CD14-positive monocyte (primary cell): ENCODE measurements around the gene PLCG1. TPM values are rescaled to one million over a fixed set of nuclear protein-coding genes. Genes with fewer than 3 reads are reported as not detected.
A peak's percentile ranks its signal among the peaks of the same experiment; 100 is the strongest.

ENCODE experiments used
- DNase-seq, 3 donors: peaks; one replicate each; pipeline ENCODE4 v3.0.0-alpha.2; 2011 to 2022
- H2AFZ ChIP-seq: 2 replicates; pipeline ENCODE4 v1.6.0; 2012; ENCODE audit warnings: mild to moderate bottlenecking, low read depth, low read length, inconsistent platforms; ENCODE audit not compliant: insufficient read depth, poor library complexity, severe bottlenecking
- H3K27ac ChIP-seq, 2 donors: 1 replicate in 1 of 2; 2 replicates in 1 of 2; pipeline ENCODE4 v1.5.1; 2012 to 2013; ENCODE audit warnings: low read length in 2 of 2, control low read depth in 1 of 2, inconsistent platforms in 1 of 2, low read depth in 1 of 2, mild to moderate bottlenecking in 1 of 2
- H3K27me3 ChIP-seq, 2 donors: one replicate each; pipeline versions ENCODE4 v1.6.0 to v1.6.1; 2011 to 2013; ENCODE audit warnings: low read length in 2 of 2; ENCODE audit not compliant: control insufficient read depth in 2 of 2, insufficient read depth in 2 of 2
- H3K36me3 ChIP-seq, 2 donors: replicated peaks in 1 of 2; 1 replicate in 1 of 2; 2 replicates in 1 of 2; pipeline versions ENCODE4 v1.5.1 to v1.6.1; 2012 to 2013; ENCODE audit warnings: low read length in 2 of 2, control low read depth in 1 of 2, inconsistent platforms in 1 of 2, mild to moderate bottlenecking in 1 of 2; ENCODE audit not compliant: insufficient read depth in 2 of 2, control insufficient read depth in 1 of 2
- H3K4me1 ChIP-seq, 2 donors: 1 replicate in 1 of 2; 2 replicates in 1 of 2; pipeline versions ENCODE4 v1.5.1 to v1.6.1; 2012 to 2013; ENCODE audit warnings: low read length in 2 of 2, control low read depth in 1 of 2, inconsistent platforms in 1 of 2, mild to moderate bottlenecking in 1 of 2, moderate library complexity in 1 of 2; ENCODE audit not compliant: insufficient read depth in 2 of 2, control insufficient read depth in 1 of 2
- H3K4me2 ChIP-seq: replicated peaks from 2 replicates; pipeline ENCODE3; 2012; ENCODE audit warnings: low read length, moderate library complexity, mild to moderate bottlenecking; ENCODE audit not compliant: poor library complexity, severe bottlenecking; ENCODE audit errors: extremely low read depth
- H3K4me3 ChIP-seq, 3 experiments: fragments of 200-600 bp in 1 of 3; sonication (generic) in 1 of 3; replicated peaks in 1 of 3; 1 replicate in 2 of 3; 2 replicates in 1 of 3; pipeline ENCODE4 v1.5.1; 2011 to 2013; ENCODE audit warnings: low read length in 3 of 3, mild to moderate bottlenecking in 3 of 3, control low read depth in 2 of 3, low read depth in 2 of 3, inconsistent platforms in 1 of 3, moderate library complexity in 1 of 3
- H3K79me2 ChIP-seq: 2 replicates; pipeline ENCODE4 v1.6.0; 2012; ENCODE audit warnings: mild to moderate bottlenecking, control low read depth, inconsistent platforms, low read length, moderate library complexity; ENCODE audit not compliant: insufficient read depth
- H3K9ac ChIP-seq: 2 replicates; pipeline ENCODE4 v1.6.0; 2017; ENCODE audit warnings: low read length, mild to moderate bottlenecking; ENCODE audit not compliant: insufficient read depth, poor library complexity, severe bottlenecking
- H3K9me3 ChIP-seq, 2 donors: replicated peaks in 1 of 2; 1 replicate in 1 of 2; 2 replicates in 1 of 2; pipeline versions ENCODE4 v1.5.1 to v1.6.1; 2012 to 2013; ENCODE audit warnings: low read length in 2 of 2, control low read depth in 1 of 2; ENCODE audit not compliant: control insufficient read depth in 1 of 2, insufficient read depth in 1 of 2
- H4K20me1 ChIP-seq: 2 replicates; pipeline ENCODE4 v1.6.0; 2012; ENCODE audit warnings: mild to moderate bottlenecking, low read length, control low read depth, moderate library complexity; ENCODE audit not compliant: insufficient read depth
- H3K27ac Mint-ChIP-seq, 7 donors: one replicate each; pipeline ENCODE4 v1.8.0; 2020; ENCODE audit warnings: mild to moderate bottlenecking in 7 of 7, mixed read lengths in 7 of 7, moderate library complexity in 6 of 7, inconsistent platforms in 2 of 7
- H3K27me3 Mint-ChIP-seq, 3 donors: one replicate each; pipeline ENCODE4 v1.8.0; 2021 to 2022; ENCODE audit warnings: low read depth in 3 of 3, mild to moderate bottlenecking in 3 of 3, mixed read lengths in 3 of 3, moderate library complexity in 3 of 3, inconsistent platforms in 1 of 3
- H3K36me3 Mint-ChIP-seq, 2 donors: one replicate each; pipeline ENCODE4 v1.8.0; 2020; ENCODE audit warnings: mixed read lengths in 2 of 2, inconsistent platforms in 1 of 2, mild to moderate bottlenecking in 1 of 2
- H3K4me1 Mint-ChIP-seq: one replicate; pipeline ENCODE4 v1.8.0; 2020; ENCODE audit warnings: mild to moderate bottlenecking, mixed read lengths
- H3K4me3 Mint-ChIP-seq, 2 donors: one replicate each; pipeline ENCODE4 v1.8.0; 2020; ENCODE audit warnings: mild to moderate bottlenecking in 2 of 2, mixed read lengths in 2 of 2, moderate library complexity in 1 of 2
- H3K9me3 Mint-ChIP-seq, 7 donors: one replicate each; pipeline ENCODE4 v1.8.0; 2020 to 2022; ENCODE audit warnings: mixed read lengths in 7 of 7, mild to moderate bottlenecking in 6 of 7, moderate library complexity in 6 of 7, inconsistent platforms in 2 of 7
- WGBS: methylation state at CpG from one replicate; pipeline ENCODE4 v1.1.5; 2013; ENCODE audit warnings: missing lambda C conversion rate; ENCODE audit not compliant: insufficient coverage; 5-methylcytosine and 5-hydroxymethylcytosine counted together
- intact Hi-C, 2 donors: fragments of 100-400 bp; cut with micrococcal nuclease; formaldehyde crosslinking; loops; one replicate each; pipeline versions ENCODE4 v1.15.0 to v1.15.1; 2023
- polyA plus RNA-seq, 3 donors: library from polyadenylated mRNA; depleted of rRNA in 1 of 3; unstranded in 2 of 3; stranded (reverse) in 1 of 3; fragments of 300-500 nt in 2 of 3; fragments of >200 nt in 1 of 3; fragmentation: Illumina TruSeq in 2 of 3; gene quantifications; 1 replicate in 2 of 3; 2 replicates in 1 of 3; pipeline ENCODE4 v1.2.3, GENCODE V29; 2012 to 2021
- TF ChIP-seq, protein P1 (sequence below): fragments of 200-600 bp; IDR thresholded peaks from one replicate; pipeline ENCODE4 v1.8.0; 2022; ENCODE audit warnings: antibody characterized with exemption, mild to moderate bottlenecking

The PLCG1 gene
- polyA plus RNA-seq, 3 donors: 0.33 to 3.8 (median 1.0) TPM

DNA sequence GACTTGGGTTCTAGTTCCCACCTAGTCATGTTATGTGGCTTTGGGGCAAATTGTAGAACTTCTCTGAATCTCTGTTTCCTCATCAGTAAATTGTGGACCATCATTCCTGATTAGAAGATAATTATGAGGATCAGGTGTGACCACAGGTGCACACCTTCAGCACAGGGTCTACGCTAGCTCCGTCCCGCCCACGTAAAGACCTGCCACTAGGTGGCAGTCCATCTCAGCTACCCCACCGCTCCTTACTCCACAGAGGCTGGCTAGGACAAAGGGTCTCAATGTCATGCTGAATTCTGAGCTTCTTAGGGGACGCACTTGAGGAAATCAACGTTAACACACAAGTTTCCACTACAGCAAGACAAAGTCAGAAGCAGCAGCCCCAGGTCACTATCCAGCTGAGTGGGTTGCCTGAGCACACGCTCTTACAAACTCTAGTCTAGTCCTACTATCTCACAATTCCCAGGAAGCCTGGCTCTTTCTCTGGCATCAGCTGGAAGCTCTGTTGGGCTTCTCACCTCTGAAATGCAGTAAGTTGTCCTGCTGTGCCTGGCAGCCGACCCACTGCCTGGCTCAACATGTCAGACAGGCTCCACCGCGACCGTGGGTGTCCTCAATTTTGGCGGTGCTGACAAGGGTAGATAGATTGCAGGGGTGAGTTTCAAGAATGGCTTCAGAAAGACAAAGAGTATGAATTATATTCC is 2.0 kb upstream of the PLCG1 start:
- H3K4me2 ChIP-seq: no peak overlapping the region
- H3K27ac ChIP-seq: no peak overlapping the region
- H3K4me3 ChIP-seq: no peak overlapping the region
- peaks cover 0 to 8% of the 10 kb centered on the region in 2 donors for H3K36me3 Mint-ChIP-seq
- no peaks in the 10 kb centered on the region for H3K36me3 ChIP-seq
- TF ChIP-seq, protein P1, sequence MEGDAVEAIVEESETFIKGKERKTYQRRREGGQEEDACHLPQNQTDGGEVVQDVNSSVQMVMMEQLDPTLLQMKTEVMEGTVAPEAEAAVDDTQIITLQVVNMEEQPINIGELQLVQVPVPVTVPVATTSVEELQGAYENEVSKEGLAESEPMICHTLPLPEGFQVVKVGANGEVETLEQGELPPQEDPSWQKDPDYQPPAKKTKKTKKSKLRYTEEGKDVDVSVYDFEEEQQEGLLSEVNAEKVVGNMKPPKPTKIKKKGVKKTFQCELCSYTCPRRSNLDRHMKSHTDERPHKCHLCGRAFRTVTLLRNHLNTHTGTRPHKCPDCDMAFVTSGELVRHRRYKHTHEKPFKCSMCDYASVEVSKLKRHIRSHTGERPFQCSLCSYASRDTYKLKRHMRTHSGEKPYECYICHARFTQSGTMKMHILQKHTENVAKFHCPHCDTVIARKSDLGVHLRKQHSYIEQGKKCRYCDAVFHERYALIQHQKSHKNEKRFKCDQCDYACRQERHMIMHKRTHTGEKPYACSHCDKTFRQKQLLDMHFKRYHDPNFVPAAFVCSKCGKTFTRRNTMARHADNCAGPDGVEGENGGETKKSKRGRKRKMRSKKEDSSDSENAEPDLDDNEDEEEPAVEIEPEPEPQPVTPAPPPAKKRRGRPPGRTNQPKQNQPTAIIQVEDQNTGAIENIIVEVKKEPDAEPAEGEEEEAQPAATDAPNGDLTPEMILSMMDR: peak; percentile 86
- peaks cover 14 to 17% of the 10 kb centered on the region in 2 donors for H3K4me1 ChIP-seq
- intact Hi-C loops: no loop called here
- H3K27ac Mint-ChIP-seq: peak overlapping the region in 1 of 7 donors; percentile 52
- H3K9me3 ChIP-seq: no peaks in the 10 kb centered on the region
- H3K27me3 Mint-ChIP-seq: peaks cover 39 to 47% (median 42%) of the 10 kb centered on the region in 3 donors
- peaks cover 19 to 39% of the 10 kb centered on the region in 2 donors for H3K27me3 ChIP-seq
- DNase-seq: peak; percentile 17 to 45 (median 37)
- 22% methylated on average over 8 of the region's 13 CpGs for WGBS
- H2AFZ ChIP-seq: no peak overlapping the region
- peaks cover 0 to 4% (median 2%) of the 10 kb centered on the region in 7 donors for H3K9me3 Mint-ChIP-seq
- no peaks in the 10 kb centered on the region for H4K20me1 ChIP-seq
- peaks cover 6% of the 10 kb centered on the region for H3K4me1 Mint-ChIP-seq
- no peaks in the 10 kb centered on the region for H3K79me2 ChIP-seq
- no peak overlapping the region for H3K9ac ChIP-seq
- peak overlapping the region; percentile 89 for H3K4me3 Mint-ChIP-seq

DNA sequence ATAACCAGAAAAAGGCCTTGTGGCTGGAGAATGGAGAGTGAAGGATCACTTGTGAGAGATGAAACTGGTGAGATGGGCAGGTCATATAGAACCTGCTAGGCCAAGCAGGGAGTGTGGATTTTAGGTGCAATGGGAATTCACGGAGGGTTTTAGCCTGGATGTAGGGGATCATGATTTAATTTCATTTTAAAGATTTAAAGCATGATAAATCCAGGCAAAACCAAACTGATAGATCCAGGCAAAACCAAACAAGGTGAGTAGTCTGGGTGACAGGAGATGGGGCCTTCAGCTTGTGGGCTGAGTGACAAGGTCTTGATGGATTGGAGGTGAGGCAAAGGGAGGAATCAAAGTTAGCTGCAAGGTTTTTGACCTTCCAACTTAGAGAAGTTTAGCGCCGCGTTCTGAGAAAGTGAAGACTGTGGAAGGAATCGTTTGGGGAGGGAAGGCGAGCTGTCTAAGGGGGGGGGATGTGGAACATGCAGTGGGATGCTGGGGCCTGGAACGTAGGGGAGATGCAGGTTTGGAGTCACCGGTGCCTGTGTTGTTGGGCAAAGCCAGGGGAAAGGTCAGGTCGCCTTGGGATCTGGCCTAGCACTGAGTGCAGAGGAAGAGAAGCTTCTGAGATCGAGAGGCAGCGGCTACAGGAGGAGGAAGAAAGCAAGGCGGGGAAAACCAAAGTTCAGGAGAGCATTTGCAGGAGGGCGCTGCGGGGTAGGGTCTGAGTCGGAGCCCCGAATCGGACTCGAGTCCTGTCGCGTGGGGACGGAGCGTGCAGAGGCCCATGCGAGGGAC is 1.3 kb upstream of the PLCG1 start:
- Mint-ChIP-seq H3K27ac (peak overlapping the region in 4 of 7 donors; percentile 52 to 85 (median 76)), H3K4me3 (peak overlapping the region; percentile 89), H3K4me1 (peaks cover 6% of the 10 kb centered on the region), H3K36me3 (peaks cover 0 to 8% of the 10 kb centered on the region in 2 donors), H3K9me3 (peaks cover 0 to 4% (median 2%) of the 10 kb centered on the region in 7 donors), H3K27me3 (peaks cover 39 to 52% (median 46%) of the 10 kb centered on the region in 3 donors)
- Histone ChIP-seq H3K27me3 (peaks cover 19 to 39% of the 10 kb centered on the region in 2 donors), H2AFZ (peak overlapping the region; percentile 77), H3K9me3 (no peaks in the 10 kb centered on the region), H3K36me3 (no peaks in the 10 kb centered on the region), H4K20me1 (no peaks in the 10 kb centered on the region), H3K79me2 (no peaks in the 10 kb centered on the region), H3K4me3 (peak overlapping the region; percentile 58 to 80 (median 75)), H3K4me2 (peak overlapping the region; percentile 70), H3K27ac (no peak overlapping the region), H3K4me1 (peaks cover 14 to 17% of the 10 kb centered on the region in 2 donors), H3K9ac (peak overlapping the region; percentile 79)
- intact Hi-C loops: no loop called here
- TF ChIP-seq, protein P1: no peak
- 29% methylated on average over 22 of the region's 23 CpGs for WGBS
- DNase-seq: peak in 2 of 3 donors; percentile 24 to 32
